Lung (tissue), 12 donors: ENCODE results near the gene PTP4A1. TPM values are rescaled to one million over a fixed set of nuclear protein-coding genes. Genes with fewer than 3 reads are reported as not detected.

Source experiments
- ATAC-seq: fragments of 200-7000 bp; cut with Tn5 transposase; one replicate; pipeline ENCODE4 v1.9.1; 2020; ENCODE audit warnings: moderate number of reproducible peaks; ENCODE audit not compliant: insufficient read depth, low FRiP score
- DNase-seq, 3 donors: peaks; one replicate each; pipeline ENCODE4 v3.0.0-alpha.2; 2013 to 2017
- H3K27ac ChIP-seq, 2 donors: one replicate each; pipeline ENCODE4 v1.5.1; 2013; ENCODE audit warnings: mild to moderate bottlenecking in 2 of 2, moderate library complexity in 2 of 2, control low read depth in 1 of 2, inconsistent platforms in 1 of 2, low read depth in 1 of 2, low read length in 1 of 2
- H3K27me3 ChIP-seq, 3 donors: one replicate each; pipeline ENCODE4 v1.5.1; 2013; ENCODE audit warnings: low read length in 2 of 3; ENCODE audit not compliant: control insufficient read depth in 3 of 3, insufficient read depth in 3 of 3
- H3K36me3 ChIP-seq, 4 donors: one replicate each; pipeline ENCODE4 v1.5.1; 2013; ENCODE audit warnings: low read length in 4 of 4, mild to moderate bottlenecking in 1 of 4, moderate library complexity in 1 of 4; ENCODE audit not compliant: control insufficient read depth in 4 of 4, insufficient read depth in 4 of 4
- H3K4me1 ChIP-seq, 5 donors: one replicate each; pipeline ENCODE4 v1.5.1; 2013; ENCODE audit warnings: low read length in 5 of 5, mild to moderate bottlenecking in 2 of 5, moderate library complexity in 1 of 5; ENCODE audit not compliant: control insufficient read depth in 5 of 5, insufficient read depth in 5 of 5
- H3K4me3 ChIP-seq: one replicate; pipeline ENCODE4 v1.5.1; 2013; ENCODE audit warnings: mild to moderate bottlenecking, control low read depth, moderate library complexity
- H3K9ac ChIP-seq, 2 donors: one replicate each; pipeline ENCODE4 v1.5.1; 2013; ENCODE audit warnings: low read length in 2 of 2, control low read depth in 1 of 2; ENCODE audit not compliant: insufficient read depth in 1 of 2
- H3K9me3 ChIP-seq, 4 donors: one replicate each; pipeline ENCODE4 v1.5.1; 2013; ENCODE audit warnings: low read length in 3 of 4, mild to moderate bottlenecking in 1 of 4, moderate library complexity in 1 of 4; ENCODE audit not compliant: control insufficient read depth in 4 of 4, insufficient read depth in 3 of 4
- CTCF ChIP-seq: IDR thresholded peaks from 2 replicates; pipeline ENCODE4 v1.5.1; 2012; ENCODE audit warnings: mild to moderate bottlenecking; ENCODE audit errors: control extremely low read depth, extremely low read depth
- WGBS, 2 donors: extraction: QIAGEN DNeasy Blood & Tissue Kit; methylation state at CpG; one replicate each; pipeline ENCODE4 v1.1.7; 2013; 5-methylcytosine and 5-hydroxymethylcytosine counted together
- polyA plus RNA-seq, 2 donors: library from polyadenylated mRNA; stranded (reverse); fragments of 200-250 nt; gene quantifications; one replicate each; pipeline ENCODE4 v1.2.1, GENCODE V29; 2013
- total RNA-seq, 2 donors: library from RNA; depleted of rRNA in 1 of 2; stranded (reverse); fragments of >200 nt in 1 of 2; gene quantifications; one replicate each; pipeline ENCODE4 v1.2.1, GENCODE V29; 2014 to 2021
- donor health status: control.
- donor health status: control.
- donor health status: Bipolar disorder and iron deficiency.
- donor health status: healthy.
- donor health status: DM: yes; HTN: yes; CAD: no.

PTP4A1 gene
- total and polyA plus RNA-seq, 4 donors: 30.4 to 359 (median 50.2) TPM

- H3K27ac ChIP-seq: no peak overlapping the region
- no peaks in the 10 kb centered on the region for H3K36me3 ChIP-seq
- no peak for DNase-seq
- no peaks in the 10 kb centered on the region for H3K4me1 ChIP-seq
- no peak for ATAC-seq
- no peaks in the 10 kb centered on the region for H3K27me3 ChIP-seq
- no peaks in the 10 kb centered on the region for H3K9me3 ChIP-seq
- H3K4me3 ChIP-seq: no peak overlapping the region
- H3K9ac ChIP-seq: no peak overlapping the region
- TF ChIP-seq CTCF: no peak
- 71 to 88% methylated on average over 1 of the region's 1 CpG for WGBS, 2 donors
Measured at GRCh38 chr6:63543001-63543400, 29.3 kb upstream of the PTP4A1 start.

GRCh38 chr6:63543982-63544381, 28.3 kb upstream of the PTP4A1 start:
- Histone ChIP-seq H3K9ac (no peak overlapping the region), H3K9me3 (no peaks in the 10 kb centered on the region), H3K4me3 (no peak overlapping the region), H3K36me3 (no peaks in the 10 kb centered on the region), H3K27me3 (no peaks in the 10 kb centered on the region), H3K27ac (no peak overlapping the region), H3K4me1 (no peaks in the 10 kb centered on the region)
- ATAC-seq: no peak
- DNase-seq: no peak
- TF ChIP-seq CTCF: no peak
- WGBS, 2 donors: 70 to 74% methylated on average over 3 of the region's 3 CpGs

- Histone ChIP-seq H3K4me3 (no peak overlapping the region), H3K4me1 (no peaks in the 10 kb centered on the region), H3K9me3 (no peaks in the 10 kb centered on the region), H3K27me3 (no peaks in the 10 kb centered on the region), H3K9ac (no peak overlapping the region), H3K27ac (no peak overlapping the region), H3K36me3 (no peaks in the 10 kb centered on the region)
- no peak for ATAC-seq
- WGBS, 2 donors: 94% methylated on average over 6 of the region's 6 CpGs
- no peak for DNase-seq
- no peak for TF ChIP-seq CTCF
Measured at GRCh38 chr6:63546236-63546635, 26.0 kb upstream of the PTP4A1 start.

- Histone ChIP-seq H3K4me3 (no peak overlapping the region), H3K27ac (no peak overlapping the region), H3K9me3 (no peaks in the 10 kb centered on the region), H3K4me1 (no peaks in the 10 kb centered on the region), H3K9ac (no peak overlapping the region), H3K36me3 (no peaks in the 10 kb centered on the region), H3K27me3 (no peaks in the 10 kb centered on the region)
- no peak for DNase-seq
- 95 to 100% methylated on average over 1 of the region's 1 CpG for WGBS, 2 donors
- no peak for TF ChIP-seq CTCF
- ATAC-seq: no peak
Measured at GRCh38 chr6:63546697-63547096, 25.6 kb upstream of the PTP4A1 start.
